ENCODE results near the gene FUT8.

DNA sequence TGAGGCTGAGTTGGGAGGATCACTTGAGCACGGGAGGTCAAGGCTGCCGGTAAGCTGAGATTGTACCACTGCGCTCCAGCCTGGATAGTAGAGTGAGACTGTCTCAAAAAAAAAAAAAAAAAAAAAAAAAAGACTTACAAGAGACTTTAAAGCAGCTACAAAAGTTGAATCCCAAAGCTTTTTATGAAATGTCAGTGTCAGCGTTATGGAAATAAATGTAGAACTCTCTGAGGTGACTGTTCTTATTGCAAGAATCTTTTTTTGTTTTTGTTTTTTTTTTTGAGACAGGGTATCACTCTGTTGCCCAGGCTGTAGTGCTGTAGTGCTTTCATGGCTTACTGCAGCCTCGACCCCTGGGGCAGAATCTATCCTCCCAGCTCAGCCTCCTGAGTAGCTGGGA, 17.2 kb downstream of the FUT8 start:
- TF ChIP-seq, protein P1, sequence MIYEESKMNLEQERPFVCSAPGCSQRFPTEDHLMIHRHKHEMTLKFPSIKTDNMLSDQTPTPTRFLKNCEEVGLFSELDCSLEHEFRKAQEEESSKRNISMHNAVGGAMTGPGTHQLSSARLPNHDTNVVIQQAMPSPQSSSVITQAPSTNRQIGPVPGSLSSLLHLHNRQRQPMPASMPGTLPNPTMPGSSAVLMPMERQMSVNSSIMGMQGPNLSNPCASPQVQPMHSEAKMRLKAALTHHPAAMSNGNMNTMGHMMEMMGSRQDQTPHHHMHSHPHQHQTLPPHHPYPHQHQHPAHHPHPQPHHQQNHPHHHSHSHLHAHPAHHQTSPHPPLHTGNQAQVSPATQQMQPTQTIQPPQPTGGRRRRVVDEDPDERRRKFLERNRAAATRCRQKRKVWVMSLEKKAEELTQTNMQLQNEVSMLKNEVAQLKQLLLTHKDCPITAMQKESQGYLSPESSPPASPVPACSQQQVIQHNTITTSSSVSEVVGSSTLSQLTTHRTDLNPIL (CRISPR knock-in tag; IDR thresholded peaks at IDR 0.05; ENCODE audit: low read depth), result no peak
- TF ChIP-seq, protein P2, sequence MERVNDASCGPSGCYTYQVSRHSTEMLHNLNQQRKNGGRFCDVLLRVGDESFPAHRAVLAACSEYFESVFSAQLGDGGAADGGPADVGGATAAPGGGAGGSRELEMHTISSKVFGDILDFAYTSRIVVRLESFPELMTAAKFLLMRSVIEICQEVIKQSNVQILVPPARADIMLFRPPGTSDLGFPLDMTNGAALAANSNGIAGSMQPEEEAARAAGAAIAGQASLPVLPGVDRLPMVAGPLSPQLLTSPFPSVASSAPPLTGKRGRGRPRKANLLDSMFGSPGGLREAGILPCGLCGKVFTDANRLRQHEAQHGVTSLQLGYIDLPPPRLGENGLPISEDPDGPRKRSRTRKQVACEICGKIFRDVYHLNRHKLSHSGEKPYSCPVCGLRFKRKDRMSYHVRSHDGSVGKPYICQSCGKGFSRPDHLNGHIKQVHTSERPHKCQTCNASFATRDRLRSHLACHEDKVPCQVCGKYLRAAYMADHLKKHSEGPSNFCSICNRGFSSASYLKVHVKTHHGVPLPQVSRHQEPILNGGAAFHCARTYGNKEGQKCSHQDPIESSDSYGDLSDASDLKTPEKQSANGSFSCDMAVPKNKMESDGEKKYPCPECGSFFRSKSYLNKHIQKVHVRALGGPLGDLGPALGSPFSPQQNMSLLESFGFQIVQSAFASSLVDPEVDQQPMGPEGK (CRISPR knock-in tag; IDR thresholded peaks at IDR 0.05; ENCODE audit: borderline replicate concordance), result no peak
- TF ChIP-seq ZFP3 (CRISPR knock-in tag; IDR thresholded peaks at IDR 0.05), result no peak
- TF ChIP-seq RARB (CRISPR knock-in tag; IDR thresholded peaks at IDR 0.05), result no peak
- TF ChIP-seq, protein P3, sequence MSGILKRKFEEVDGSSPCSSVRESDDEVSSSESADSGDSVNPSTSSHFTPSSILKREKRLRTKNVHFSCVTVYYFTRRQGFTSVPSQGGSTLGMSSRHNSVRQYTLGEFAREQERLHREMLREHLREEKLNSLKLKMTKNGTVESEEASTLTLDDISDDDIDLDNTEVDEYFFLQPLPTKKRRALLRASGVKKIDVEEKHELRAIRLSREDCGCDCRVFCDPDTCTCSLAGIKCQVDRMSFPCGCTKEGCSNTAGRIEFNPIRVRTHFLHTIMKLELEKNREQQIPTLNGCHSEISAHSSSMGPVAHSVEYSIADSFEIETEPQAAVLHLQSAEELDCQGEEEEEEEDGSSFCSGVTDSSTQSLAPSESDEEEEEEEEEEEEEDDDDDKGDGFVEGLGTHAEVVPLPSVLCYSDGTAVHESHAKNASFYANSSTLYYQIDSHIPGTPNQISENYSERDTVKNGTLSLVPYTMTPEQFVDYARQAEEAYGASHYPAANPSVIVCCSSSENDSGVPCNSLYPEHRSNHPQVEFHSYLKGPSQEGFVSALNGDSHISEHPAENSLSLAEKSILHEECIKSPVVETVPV (CRISPR knock-in tag; IDR thresholded peaks at IDR 0.05), result no peak
- TF ChIP-seq GLIS3 (CRISPR knock-in tag; IDR thresholded peaks at IDR 0.05), result no peak
- TF ChIP-seq, protein P4, sequence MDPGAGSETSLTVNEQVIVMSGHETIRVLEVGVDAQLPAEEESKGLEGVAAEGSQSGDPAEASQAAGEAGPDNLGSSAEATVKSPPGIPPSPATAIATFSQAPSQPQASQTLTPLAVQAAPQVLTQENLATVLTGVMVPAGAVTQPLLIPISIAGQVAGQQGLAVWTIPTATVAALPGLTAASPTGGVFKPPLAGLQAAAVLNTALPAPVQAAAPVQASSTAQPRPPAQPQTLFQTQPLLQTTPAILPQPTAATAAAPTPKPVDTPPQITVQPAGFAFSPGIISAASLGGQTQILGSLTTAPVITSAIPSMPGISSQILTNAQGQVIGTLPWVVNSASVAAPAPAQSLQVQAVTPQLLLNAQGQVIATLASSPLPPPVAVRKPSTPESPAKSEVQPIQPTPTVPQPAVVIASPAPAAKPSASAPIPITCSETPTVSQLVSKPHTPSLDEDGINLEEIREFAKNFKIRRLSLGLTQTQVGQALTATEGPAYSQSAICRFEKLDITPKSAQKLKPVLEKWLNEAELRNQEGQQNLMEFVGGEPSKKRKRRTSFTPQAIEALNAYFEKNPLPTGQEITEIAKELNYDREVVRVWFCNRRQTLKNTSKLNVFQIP (CRISPR knock-in tag; IDR thresholded peaks at IDR 0.05; ENCODE audit: borderline replicate concordance, low read depth), result no peak
